SJSA1 (cell line): ENCODE data around the gene MAGI2. TPM values are rescaled to one million over a fixed set of nuclear protein-coding genes. Genes with fewer than 3 reads are reported as not detected.

Experiments
- DNase-seq, 2 experiments: peaks; one replicate each; pipeline ENCODE4 v3.0.0-alpha.2; 2015 to 2020; ENCODE audit warnings: low spot score in 2 of 2, low read depth in 1 of 2
- H3K27ac ChIP-seq: fragments of 250-450 bp; sonication (Bioruptor Pico); 2 replicates; pipeline ENCODE4 v1.5.1; 2020; ENCODE audit warnings: mild to moderate bottlenecking, moderate library complexity
- H3K27me3 ChIP-seq: fragments of 250-450 bp; sonication (Bioruptor Pico); replicated peaks from 2 replicates; pipeline ENCODE4 v1.5.1; 2020; ENCODE audit warnings: mild to moderate bottlenecking, moderate library complexity
- H3K36me3 ChIP-seq: fragments of 250-450 bp; sonication (Bioruptor Pico); 2 replicates; pipeline ENCODE4 v1.5.1; 2020; ENCODE audit warnings: mild to moderate bottlenecking
- H3K4me1 ChIP-seq: fragments of 250-450 bp; sonication (Bioruptor Pico); replicated peaks from 2 replicates; pipeline ENCODE4 v1.6.1; 2021; ENCODE audit warnings: mild to moderate bottlenecking
- H3K4me3 ChIP-seq: fragments of 250-450 bp; sonication (Bioruptor Pico); 2 replicates; pipeline ENCODE4 v1.5.1; 2020; ENCODE audit warnings: mild to moderate bottlenecking
- H3K9me3 ChIP-seq: fragments of 250-450 bp; sonication (Bioruptor Pico); replicated peaks from 2 replicates; pipeline ENCODE4 v1.5.1; 2020; ENCODE audit warnings: mild to moderate bottlenecking
- total RNA-seq: library from RNA; depleted of rRNA; stranded (reverse); fragments of >200 nt; shearing (Covaris generic); gene quantifications from 2 replicates; pipeline ENCODE4 v1.2.3, GENCODE V29; 2014

MAGI2 gene
- total RNA-seq, 1 experiment from 2014 or later: 0.82 TPM

GRCh38 chr7:78472519-78472918 lies 980.9 kb downstream of the MAGI2 start:
- Histone ChIP-seq H3K27ac (no peak overlapping the region), H3K36me3 (no peaks in the 10 kb centered on the region), H3K27me3 (no peaks in the 10 kb centered on the region), H3K9me3 (no peaks in the 10 kb centered on the region), H3K4me3 (no peak overlapping the region), H3K4me1 (no peaks in the 10 kb centered on the region)
- DNase-seq: no peak

GRCh38 chr7:78465894-78466293 lies 987.6 kb downstream of the MAGI2 start:
- H3K4me1 ChIP-seq: no peaks in the 10 kb centered on the region
- H3K36me3 ChIP-seq: no peaks in the 10 kb centered on the region
- no peak for DNase-seq

GRCh38 chr7:78463039-78463438 lies 990.4 kb downstream of the MAGI2 start:
- Histone ChIP-seq H3K36me3 (no peaks in the 10 kb centered on the region), H3K27me3 (0 out of 2 replicates have a peak, but pooled peaks cover 2% of the 10 kb centered on the region), H3K4me3 (no peak overlapping the region), H3K4me1 (no peaks in the 10 kb centered on the region), H3K9me3 (no peaks in the 10 kb centered on the region), H3K27ac (no peak overlapping the region)
- no peak for DNase-seq

More at GRCh38 chr7:78465894-78466293, 987.6 kb downstream of the MAGI2 start:
- Histone ChIP-seq H3K27me3 (0 out of 2 replicates have a peak, but pooled peaks cover 2% of the 10 kb centered on the region), H3K27ac (no peak overlapping the region), H3K4me3 (no peak overlapping the region), H3K9me3 (no peaks in the 10 kb centered on the region)

GRCh38 chr7:78450706-78451105 lies 1002.8 kb downstream of the MAGI2 start:
- DNase-seq: no peak
- Histone ChIP-seq H3K9me3 (no peaks in the 10 kb centered on the region), H3K27ac (no peak overlapping the region), H3K4me1 (no peaks in the 10 kb centered on the region), H3K36me3 (no peaks in the 10 kb centered on the region), H3K27me3 (no peaks in the 10 kb centered on the region; the same call in 1 of the 2 replicates), H3K4me3 (no peak overlapping the region)

GRCh38 chr7:78448911-78449310 lies 1004.6 kb downstream of the MAGI2 start:
- Histone ChIP-seq H3K4me3 (no peak overlapping the region), H3K36me3 (no peaks in the 10 kb centered on the region), H3K27me3 (no peaks in the 10 kb centered on the region; the same call in 1 of the 2 replicates), H3K9me3 (no peaks in the 10 kb centered on the region), H3K27ac (no peak overlapping the region), H3K4me1 (no peaks in the 10 kb centered on the region)
- no peak for DNase-seq

GRCh38 chr7:78444267-78444666 lies 1009.2 kb downstream of the MAGI2 start:
- no peak overlapping the region for H3K4me3 ChIP-seq
- H3K9me3 ChIP-seq: no peaks in the 10 kb centered on the region
- no peaks in the 10 kb centered on the region for H3K27me3 ChIP-seq
- no peak for DNase-seq
- no peak overlapping the region for H3K27ac ChIP-seq
- no peaks in the 10 kb centered on the region for H3K4me1 ChIP-seq
- no peaks in the 10 kb centered on the region for H3K36me3 ChIP-seq

- Histone ChIP-seq H3K27me3 (no peaks in the 10 kb centered on the region), H3K27ac (no peak overlapping the region), H3K4me1 (no peaks in the 10 kb centered on the region), H3K36me3 (no peaks in the 10 kb centered on the region), H3K9me3 (no peaks in the 10 kb centered on the region), H3K4me3 (no peak overlapping the region)
- no peak for DNase-seq
Measured at GRCh38 chr7:78443811-78444210, 1009.7 kb downstream of the MAGI2 start.

GRCh38 chr7:78441737-78442136 lies 1011.7 kb downstream of the MAGI2 start:
- H3K4me1 ChIP-seq: no peaks in the 10 kb centered on the region

GRCh38 chr7:78438433-78438832 lies 1015.0 kb downstream of the MAGI2 start:
- Histone ChIP-seq H3K27ac (no peak overlapping the region), H3K4me1 (no peaks in the 10 kb centered on the region), H3K9me3 (no peaks in the 10 kb centered on the region), H3K4me3 (no peak overlapping the region), H3K27me3 (no peaks in the 10 kb centered on the region), H3K36me3 (no peaks in the 10 kb centered on the region)
- no peak for DNase-seq

More at GRCh38 chr7:78441737-78442136, 1011.7 kb downstream of the MAGI2 start:
- no peak for DNase-seq
- Histone ChIP-seq H3K36me3 (no peaks in the 10 kb centered on the region), H3K27ac (no peak overlapping the region), H3K9me3 (no peaks in the 10 kb centered on the region), H3K4me3 (no peak overlapping the region), H3K27me3 (no peaks in the 10 kb centered on the region)

GRCh38 chr7:78437118-78437517 lies 1016.3 kb downstream of the MAGI2 start:
- DNase-seq: no peak
- no peaks in the 10 kb centered on the region for H3K4me1 ChIP-seq
- H3K9me3 ChIP-seq: no peaks in the 10 kb centered on the region
- no peaks in the 10 kb centered on the region for H3K36me3 ChIP-seq
- H3K4me3 ChIP-seq: no peak overlapping the region
- no peak overlapping the region for H3K27ac ChIP-seq
- no peaks in the 10 kb centered on the region for H3K27me3 ChIP-seq

GRCh38 chr7:78435355-78435754 lies 1018.1 kb downstream of the MAGI2 start:
- 0 out of 2 replicates have a peak, but pooled peaks cover 4% of the 10 kb centered on the region for H3K27me3 ChIP-seq
- H3K4me1 ChIP-seq: no peaks in the 10 kb centered on the region
- no peaks in the 10 kb centered on the region for H3K36me3 ChIP-seq
- no peak overlapping the region for H3K27ac ChIP-seq
- no peak for DNase-seq
- no peak overlapping the region for H3K4me3 ChIP-seq
- H3K9me3 ChIP-seq: no peaks in the 10 kb centered on the region

GRCh38 chr7:78434281-78434680 lies 1019.2 kb downstream of the MAGI2 start:
- Histone ChIP-seq H3K27ac (no peak overlapping the region), H3K9me3 (no peaks in the 10 kb centered on the region), H3K4me1 (no peaks in the 10 kb centered on the region), H3K27me3 (0 out of 2 replicates have a peak, but pooled peaks cover 4% of the 10 kb centered on the region), H3K4me3 (no peak overlapping the region), H3K36me3 (no peaks in the 10 kb centered on the region)
- DNase-seq: no peak

GRCh38 chr7:78433421-78433820 lies 1020.0 kb downstream of the MAGI2 start:
- Histone ChIP-seq H3K36me3 (no peaks in the 10 kb centered on the region), H3K4me1 (no peaks in the 10 kb centered on the region), H3K4me3 (no peak overlapping the region), H3K27ac (no peak overlapping the region), H3K9me3 (no peaks in the 10 kb centered on the region), H3K27me3 (0 out of 2 replicates have a peak, but pooled peaks cover 4% of the 10 kb centered on the region)
- no peak for DNase-seq

- Histone ChIP-seq H3K36me3 (no peaks in the 10 kb centered on the region), H3K4me3 (no peak overlapping the region), H3K27ac (no peak overlapping the region), H3K4me1 (no peaks in the 10 kb centered on the region), H3K9me3 (no peaks in the 10 kb centered on the region), H3K27me3 (0 out of 2 replicates have a peak, but pooled peaks cover 4% of the 10 kb centered on the region)
- DNase-seq: no peak
Measured at GRCh38 chr7:78429878-78430277, 1023.6 kb downstream of the MAGI2 start.

GRCh38 chr7:78427209-78427608 lies 1026.3 kb downstream of the MAGI2 start:
- no peaks in the 10 kb centered on the region for H3K9me3 ChIP-seq
- H3K36me3 ChIP-seq: no peaks in the 10 kb centered on the region
- no peak overlapping the region for H3K27ac ChIP-seq
- no peak for DNase-seq
- 0 out of 2 replicates have a peak, but pooled peaks cover 4% of the 10 kb centered on the region for H3K27me3 ChIP-seq
- no peaks in the 10 kb centered on the region for H3K4me1 ChIP-seq
- H3K4me3 ChIP-seq: no peak overlapping the region
